C4-2B (cell line): Measurements from ENCODE around the gene LENG9.

Experiments
- CTCF ChIP-seq: fragments of 450-650 bp; conservative IDR thresholded peaks from 2 replicates; pipeline ENCODE4 v1.5.1; 2017; ENCODE audit warnings: mild to moderate bottlenecking
- ZFX ChIP-seq: fragments of 450-650 bp; IDR thresholded peaks from 2 replicates; pipeline ENCODE4 v1.6.1; 2017

- TF ChIP-seq CTCF (no peak), ZFX (no peak)
These were observed 42.4 kb downstream of the LENG9 start for GRCh38 chr19:54421169-54421516.
